ENCODE measurements around the gene REC8. TPM values are rescaled to one million over a fixed set of nuclear protein-coding genes. Genes with fewer than 3 reads are reported as not detected.

Gene REC8
- total and polyA plus RNA-seq, 2 of the 13 experiments (the other 11 are each of a cell fraction or from before 2014, with no cell fraction given), result 3.4 to 14.7 TPM

GRCh38 chr14:24135584-24135833 lies 36.4 kb upstream of the REC8 start (continued):
- TF ChIP-seq PRDM15 (CRISPR knock-in tag; IDR thresholded peaks at IDR 0.05), result no peak
- TF ChIP-seq ZFP82 (CRISPR knock-in tag; IDR thresholded peaks at IDR 0.05; ENCODE audit: borderline replicate concordance), result no peak
- no peak for TF ChIP-seq ZNF224 (CRISPR knock-in tag; IDR thresholded peaks at IDR 0.05)
- TF ChIP-seq, protein P1, sequence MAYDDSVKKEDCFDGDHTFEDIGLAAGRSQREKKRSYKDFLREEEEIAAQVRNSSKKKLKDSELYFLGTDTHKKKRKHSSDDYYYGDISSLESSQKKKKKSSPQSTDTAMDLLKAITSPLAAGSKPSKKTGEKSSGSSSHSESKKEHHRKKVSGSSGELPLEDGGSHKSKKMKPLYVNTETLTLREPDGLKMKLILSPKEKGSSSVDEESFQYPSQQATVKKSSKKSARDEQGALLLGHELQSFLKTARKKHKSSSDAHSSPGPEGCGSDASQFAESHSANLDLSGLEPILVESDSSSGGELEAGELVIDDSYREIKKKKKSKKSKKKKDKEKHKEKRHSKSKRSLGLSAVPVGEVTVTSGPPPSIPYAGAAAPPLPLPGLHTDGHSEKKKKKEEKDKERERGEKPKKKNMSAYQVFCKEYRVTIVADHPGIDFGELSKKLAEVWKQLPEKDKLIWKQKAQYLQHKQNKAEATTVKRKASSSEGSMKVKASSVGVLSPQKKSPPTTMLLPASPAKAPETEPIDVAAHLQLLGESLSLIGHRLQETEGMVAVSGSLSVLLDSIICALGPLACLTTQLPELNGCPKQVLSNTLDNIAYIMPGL (CRISPR knock-in tag; IDR thresholded peaks at IDR 0.05; ENCODE audit: borderline replicate concordance in 1 of 2, low read depth in 1 of 2), result no peak
- no peak for TF ChIP-seq MED1 (CRISPR knock-in tag; IDR thresholded peaks at IDR 0.05)
- TF ChIP-seq ZUFSP (CRISPR knock-in tag; IDR thresholded peaks at IDR 0.05; ENCODE audit: borderline replicate concordance), result no peak
- TF ChIP-seq GMEB2 (CRISPR knock-in tag; IDR thresholded peaks at IDR 0.05; ENCODE audit: low read depth), result no peak
- no peak for TF ChIP-seq AFF4 (CRISPR knock-in tag; IDR thresholded peaks at IDR 0.05)
- no peak for TF ChIP-seq GPBP1L1 (CRISPR knock-in tag; IDR thresholded peaks at IDR 0.05)
- TF ChIP-seq TSC22D2 (CRISPR knock-in tag; IDR thresholded peaks at IDR 0.05; ENCODE audit: borderline replicate concordance), result no peak
- no peak; the same call in 1 of the 2 replicates for TF ChIP-seq KMT2A (CRISPR knock-in tag; IDR thresholded peaks at IDR 0.05)
- no peak for TF ChIP-seq PBX3 (CRISPR knock-in tag; IDR thresholded peaks at IDR 0.05; ENCODE audit: borderline replicate concordance)
- TF ChIP-seq RORA (CRISPR knock-in tag; IDR thresholded peaks at IDR 0.05), result no peak
- TF ChIP-seq ZNF335 (CRISPR knock-in tag; IDR thresholded peaks at IDR 0.05), result peak; percentile 76; the same call in 1 of the 2 replicates

Measured in HepG2 (cell line).